Upper lobe of right lung (tissue), 1 donor: ENCODE results near the gene TBCK. TPM values are rescaled to one million over a fixed set of nuclear protein-coding genes. Genes with fewer than 3 reads are reported as not detected.

Source experiments
- ATAC-seq: fragments of 200-7000 bp; cut with Tn5 transposase; one replicate; pipeline ENCODE4 v1.9.1; 2020; ENCODE audit warnings: mild to moderate bottlenecking, moderate library complexity
- DNase-seq: peaks from one replicate; pipeline ENCODE4 v3.0.0-alpha.2; 2020
- H3K27ac ChIP-seq: fragments of 200-600 bp; one replicate; pipeline ENCODE4 v1.8.0; 2022
- H3K27me3 ChIP-seq: fragments of 200-600 bp; one replicate; pipeline ENCODE4 v1.8.0; 2022; ENCODE audit warnings: mild to moderate bottlenecking
- H3K36me3 ChIP-seq: fragments of 200-600 bp; one replicate; pipeline ENCODE4 v1.8.0; 2022
- H3K4me1 ChIP-seq: fragments of 200-600 bp; one replicate; pipeline ENCODE4 v1.8.0; 2022
- H3K4me3 ChIP-seq: fragments of 200-600 bp; one replicate; pipeline ENCODE4 v1.8.0; 2022; ENCODE audit warnings: mild to moderate bottlenecking
- H3K9me3 ChIP-seq: fragments of 200-600 bp; one replicate; pipeline ENCODE4 v1.8.0; 2022
- CTCF ChIP-seq: fragments of 200-600 bp; IDR thresholded peaks from one replicate; pipeline ENCODE4 v1.8.0; 2022; ENCODE audit warnings: antibody characterized with exemption
- intact Hi-C: fragments of 100-400 bp; cut with DNase I; formaldehyde crosslinking; loops from one replicate; pipeline ENCODE4 v1.11.0; 2022
- total RNA-seq: library from RNA; stranded (reverse); fragmentation: NEBNext Ultra II Directional; extraction: Animal tissue kit (Norgen Biotek cat#: 25700); gene quantifications from one replicate; pipeline ENCODE4 v1.2.1, GENCODE V29; 2021
- donor health status: DM: no; HTN: yes; CAD: no; lungs with severe emphysema.

Gene TBCK
- total RNA-seq, 1 donor from 2014 or later = 51.7 TPM

DNA sequence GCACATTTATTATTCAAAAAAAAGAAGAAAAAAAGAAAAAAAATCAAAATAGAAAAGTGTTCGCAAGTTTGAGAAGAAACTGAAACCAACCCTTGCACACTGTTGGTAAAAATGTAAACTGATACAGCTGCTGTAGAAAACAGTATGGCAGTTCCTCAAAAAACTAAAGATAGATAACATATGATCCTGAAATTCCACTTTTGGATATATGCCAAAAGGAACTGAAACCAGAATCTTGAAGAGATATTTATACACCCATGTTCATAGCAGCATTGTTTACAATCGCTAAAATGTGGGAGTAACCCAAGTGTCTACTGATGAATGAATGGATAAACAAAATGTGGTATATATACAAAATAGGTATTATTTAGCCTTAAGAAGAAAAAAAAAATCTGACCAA, 155.4 kb downstream of the TBCK start:
- intact Hi-C loops = no loop called here
- no peaks in the 10 kb centered on the region for H3K36me3 ChIP-seq
- ATAC-seq (peak; percentile 52), DNase-seq (no peak)
- H3K4me1 ChIP-seq = no peaks in the 10 kb centered on the region
- H3K27ac ChIP-seq = no peak overlapping the region
- no peaks in the 10 kb centered on the region for H3K9me3 ChIP-seq
- H3K27me3 ChIP-seq = no peaks in the 10 kb centered on the region
- no peak overlapping the region for H3K4me3 ChIP-seq
- TF ChIP-seq CTCF = no peak

DNA sequence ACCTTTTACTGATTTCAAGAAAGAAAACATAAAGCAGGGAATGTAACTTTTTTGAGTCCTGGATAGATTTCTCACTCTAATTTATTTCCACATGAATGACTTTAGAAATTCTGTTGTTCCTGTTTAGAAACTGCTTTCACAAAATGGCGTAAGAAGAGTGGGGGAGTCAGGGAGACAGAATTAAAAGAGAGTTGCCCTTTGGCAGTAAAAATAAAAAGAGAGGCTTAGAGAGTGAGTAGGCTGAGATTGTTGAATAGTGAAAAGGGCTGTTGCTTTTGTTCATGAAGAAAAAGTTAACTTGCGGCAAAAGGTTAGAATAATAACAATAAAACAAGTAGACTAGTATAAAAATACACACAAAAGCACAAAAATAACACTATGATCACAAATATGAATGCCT, 166.1 kb downstream of the TBCK start:
- DNase-seq (no peak), ATAC-seq (no peak)
- Histone ChIP-seq H3K4me1 (no peaks in the 10 kb centered on the region), H3K4me3 (no peak overlapping the region), H3K27me3 (no peaks in the 10 kb centered on the region), H3K27ac (no peak overlapping the region), H3K36me3 (no peaks in the 10 kb centered on the region), H3K9me3 (no peaks in the 10 kb centered on the region)
- intact Hi-C loops = no loop called here
- TF ChIP-seq CTCF = no peak

DNA sequence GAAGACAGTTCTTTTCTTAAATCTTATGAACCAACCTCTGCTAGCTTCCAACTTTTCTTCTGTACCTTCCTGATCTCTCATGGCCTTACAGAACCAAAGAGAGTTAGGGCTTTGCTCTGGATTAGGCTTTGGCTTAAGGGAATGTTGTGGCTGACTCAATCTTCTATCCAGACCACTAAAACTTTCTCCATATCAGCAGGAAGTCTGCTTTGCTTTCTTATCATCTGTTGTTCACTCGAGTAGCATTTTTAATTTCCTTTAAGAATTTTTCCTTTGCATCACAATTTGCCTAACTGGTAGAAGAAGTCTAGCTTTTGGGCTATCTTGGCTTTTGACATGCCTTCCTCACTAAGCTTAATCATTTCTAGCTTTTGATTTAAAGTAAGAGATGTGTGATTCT, 167.0 kb downstream of the TBCK start:
- no peak for DNase-seq
- H3K27ac ChIP-seq = no peak overlapping the region
- no peaks in the 10 kb centered on the region for H3K4me1 ChIP-seq
- H3K9me3 ChIP-seq = no peaks in the 10 kb centered on the region
- ATAC-seq = no peak
- intact Hi-C loops = no loop called here
- TF ChIP-seq CTCF = no peak
- H3K4me3 ChIP-seq = no peak overlapping the region
- no peaks in the 10 kb centered on the region for H3K27me3 ChIP-seq
- H3K36me3 ChIP-seq = no peaks in the 10 kb centered on the region

DNA sequence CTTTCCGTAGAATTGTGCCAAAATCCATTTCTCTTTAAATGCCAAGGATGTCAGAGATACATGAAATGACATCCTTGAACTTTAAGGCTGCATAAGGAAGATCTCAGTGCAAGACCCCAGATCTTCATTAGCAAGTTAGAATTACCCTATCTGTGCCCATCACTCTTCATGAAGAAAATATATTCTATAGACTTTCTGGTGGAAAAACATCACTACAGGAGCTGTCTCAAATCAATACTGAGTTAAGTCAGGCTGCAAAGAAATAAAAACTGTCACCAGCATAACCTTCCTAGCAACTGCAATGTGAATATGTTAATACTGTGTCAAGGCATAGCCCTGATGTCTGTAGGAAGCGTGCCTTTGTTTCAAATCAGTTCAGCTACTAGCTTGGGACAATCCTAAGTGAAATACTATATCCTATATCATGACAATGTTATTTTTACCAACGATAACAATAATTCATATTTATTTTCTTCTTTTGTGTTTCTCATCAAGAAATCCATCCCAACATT, 173.3 kb downstream of the TBCK start:
- no peaks in the 10 kb centered on the region for H3K36me3 ChIP-seq
- no peak for TF ChIP-seq CTCF
- intact Hi-C loops = no loop called here
- H3K4me1 ChIP-seq = no peaks in the 10 kb centered on the region
- DNase-seq (no peak), ATAC-seq (no peak)
- no peak overlapping the region for H3K4me3 ChIP-seq
- no peaks in the 10 kb centered on the region for H3K9me3 ChIP-seq
- H3K27me3 ChIP-seq = no peaks in the 10 kb centered on the region
- H3K27ac ChIP-seq = no peak overlapping the region

DNA sequence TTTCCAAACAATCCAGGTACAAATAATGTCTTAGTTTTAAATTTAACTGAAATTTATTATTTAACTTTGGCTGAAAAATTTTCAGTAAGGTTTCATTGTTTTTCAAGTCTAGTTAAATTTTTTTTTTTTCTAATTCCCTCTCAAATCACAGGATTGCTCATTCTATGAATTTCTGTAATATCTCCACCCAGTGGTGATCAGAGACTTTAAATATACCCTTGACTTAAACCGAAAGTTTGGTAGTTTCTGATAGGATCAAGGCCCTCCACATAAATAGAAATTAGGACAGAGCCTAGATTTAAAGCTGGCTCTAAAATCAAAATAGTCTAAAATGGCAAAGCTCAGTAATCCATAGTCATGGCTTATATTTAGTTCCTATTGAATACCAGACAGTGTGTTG, 175.4 kb downstream of the TBCK start:
- no peaks in the 10 kb centered on the region for H3K4me1 ChIP-seq
- no peak overlapping the region for H3K4me3 ChIP-seq
- no peaks in the 10 kb centered on the region for H3K9me3 ChIP-seq
- H3K27ac ChIP-seq = no peak overlapping the region
- no peaks in the 10 kb centered on the region for H3K36me3 ChIP-seq
- intact Hi-C loops = no loop called here
- DNase-seq = no peak
- ATAC-seq = no peak
- TF ChIP-seq CTCF = no peak
- no peaks in the 10 kb centered on the region for H3K27me3 ChIP-seq

- Histone ChIP-seq H3K9me3 (no peaks in the 10 kb centered on the region), H3K4me1 (no peaks in the 10 kb centered on the region), H3K36me3 (no peaks in the 10 kb centered on the region), H3K27me3 (no peaks in the 10 kb centered on the region), H3K27ac (no peak overlapping the region), H3K4me3 (no peak overlapping the region)
- no peak for ATAC-seq
- DNase-seq = no peak
- no peak for TF ChIP-seq CTCF
- intact Hi-C loops = no loop called here
These were observed 179.2 kb downstream of the TBCK start for GRCh38 chr4:106136777-106137331.
